GM20000 (cell line): ENCODE data around the gene RIPK4.

Experiments
- DNase-seq: peaks from one replicate; pipeline ENCODE4 v3.0.0; 2012; ENCODE audit warnings: low spot score
- TF ChIP-seq, protein P1 (sequence below): IDR thresholded peaks from 2 replicates; pipeline ENCODE4 v1.5.1; 2012; ENCODE audit warnings: mild to moderate bottlenecking, control low read depth; ENCODE audit errors: extremely low read depth, missing control alignments

RIPK4 gene

DNA sequence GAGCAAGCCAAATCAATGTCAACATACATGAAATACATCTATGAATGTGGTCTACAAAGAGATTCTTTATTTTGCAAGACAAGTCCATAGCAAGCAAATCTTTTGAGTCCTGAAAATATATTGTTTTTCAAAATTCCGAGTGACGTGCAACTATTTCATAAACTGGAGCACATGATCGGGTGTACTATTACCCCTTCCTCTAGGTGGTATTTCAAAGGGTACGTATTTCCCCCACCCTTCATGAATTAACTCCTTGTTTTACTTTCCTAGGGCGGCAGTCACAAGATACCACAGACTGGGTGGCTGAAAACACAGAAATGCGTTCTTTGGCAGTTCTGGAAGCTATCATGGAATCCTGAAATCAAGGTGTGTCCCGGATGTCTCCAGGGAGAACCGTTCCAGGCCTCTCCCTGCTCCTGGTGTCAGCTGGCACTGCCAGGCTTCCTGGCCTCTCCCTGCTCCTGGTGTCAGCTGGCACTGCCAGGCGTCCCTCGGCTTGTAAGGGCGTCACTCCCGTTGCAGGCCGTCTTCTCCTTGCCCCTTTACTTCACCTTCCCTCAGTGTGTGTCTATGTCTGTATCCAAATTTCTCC, 55.3 kb downstream of the RIPK4 start:
- DNase-seq: no peak
- TF ChIP-seq, protein P1, sequence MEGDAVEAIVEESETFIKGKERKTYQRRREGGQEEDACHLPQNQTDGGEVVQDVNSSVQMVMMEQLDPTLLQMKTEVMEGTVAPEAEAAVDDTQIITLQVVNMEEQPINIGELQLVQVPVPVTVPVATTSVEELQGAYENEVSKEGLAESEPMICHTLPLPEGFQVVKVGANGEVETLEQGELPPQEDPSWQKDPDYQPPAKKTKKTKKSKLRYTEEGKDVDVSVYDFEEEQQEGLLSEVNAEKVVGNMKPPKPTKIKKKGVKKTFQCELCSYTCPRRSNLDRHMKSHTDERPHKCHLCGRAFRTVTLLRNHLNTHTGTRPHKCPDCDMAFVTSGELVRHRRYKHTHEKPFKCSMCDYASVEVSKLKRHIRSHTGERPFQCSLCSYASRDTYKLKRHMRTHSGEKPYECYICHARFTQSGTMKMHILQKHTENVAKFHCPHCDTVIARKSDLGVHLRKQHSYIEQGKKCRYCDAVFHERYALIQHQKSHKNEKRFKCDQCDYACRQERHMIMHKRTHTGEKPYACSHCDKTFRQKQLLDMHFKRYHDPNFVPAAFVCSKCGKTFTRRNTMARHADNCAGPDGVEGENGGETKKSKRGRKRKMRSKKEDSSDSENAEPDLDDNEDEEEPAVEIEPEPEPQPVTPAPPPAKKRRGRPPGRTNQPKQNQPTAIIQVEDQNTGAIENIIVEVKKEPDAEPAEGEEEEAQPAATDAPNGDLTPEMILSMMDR: no peak

DNA sequence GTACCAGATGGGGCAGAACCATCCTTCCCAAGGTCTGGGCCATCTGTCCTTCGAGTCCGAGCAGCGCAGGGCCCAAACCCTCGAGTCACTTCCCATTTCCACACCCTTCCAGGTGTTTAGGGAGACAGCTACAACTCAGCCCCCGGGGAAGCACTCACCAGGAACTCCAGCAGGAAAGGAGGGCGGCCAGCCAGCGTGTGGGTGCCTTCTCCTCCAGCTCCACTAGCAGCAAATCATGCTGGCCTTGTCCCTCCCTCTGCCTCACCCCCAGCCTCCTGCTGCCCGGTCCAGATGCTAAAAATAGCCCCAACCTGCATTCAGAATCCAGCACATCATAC, 56.1 kb downstream of the RIPK4 start:
- TF ChIP-seq, protein P1: no peak
- DNase-seq: no peak

DNA sequence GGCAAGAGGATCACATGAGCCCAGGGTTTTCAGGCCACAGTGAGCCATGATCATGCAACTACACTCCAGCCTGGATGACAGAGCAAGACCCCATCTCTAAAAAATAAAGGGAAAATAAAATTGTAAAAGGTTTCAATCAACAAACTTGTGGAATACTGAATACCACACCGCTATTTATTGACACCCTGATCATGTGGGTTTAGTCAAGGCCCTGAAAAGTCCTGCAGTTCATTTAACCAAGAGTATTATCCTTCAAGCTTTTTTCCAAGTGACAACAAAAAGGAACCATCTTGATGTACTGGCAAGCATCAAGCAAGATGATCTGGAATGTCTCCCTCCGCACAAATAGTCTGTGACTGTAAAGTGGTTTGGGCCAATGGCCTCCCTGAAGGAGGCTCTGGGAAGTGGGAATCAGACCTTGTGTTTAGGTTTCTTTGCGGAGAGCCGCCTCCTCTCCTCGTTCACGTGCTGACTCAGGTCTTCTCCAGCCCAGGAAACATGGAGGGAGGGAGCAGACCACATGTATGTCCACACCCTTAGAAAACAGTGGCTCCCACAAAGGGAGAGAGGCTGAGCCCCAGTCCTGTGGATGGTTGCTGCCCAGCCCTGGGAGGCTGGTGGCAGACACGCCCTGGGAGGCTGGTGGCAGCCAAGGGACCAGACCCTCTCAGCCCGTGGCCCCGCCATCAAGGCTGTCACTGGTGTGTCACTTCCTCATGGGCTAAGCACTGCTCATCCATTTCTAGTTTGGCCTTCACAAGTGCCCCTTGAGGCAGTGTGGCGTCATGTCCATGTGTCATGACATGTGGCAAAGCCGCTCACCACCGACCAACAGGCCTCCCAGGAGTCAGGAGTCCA, 56.7 kb downstream of the RIPK4 start:
- no peak for DNase-seq
- TF ChIP-seq, protein P1: no peak

GRCh38 chr21:41709166-41709565, 57.7 kb downstream of the RIPK4 start:
- no peak for DNase-seq
- TF ChIP-seq, protein P1: no peak

DNA sequence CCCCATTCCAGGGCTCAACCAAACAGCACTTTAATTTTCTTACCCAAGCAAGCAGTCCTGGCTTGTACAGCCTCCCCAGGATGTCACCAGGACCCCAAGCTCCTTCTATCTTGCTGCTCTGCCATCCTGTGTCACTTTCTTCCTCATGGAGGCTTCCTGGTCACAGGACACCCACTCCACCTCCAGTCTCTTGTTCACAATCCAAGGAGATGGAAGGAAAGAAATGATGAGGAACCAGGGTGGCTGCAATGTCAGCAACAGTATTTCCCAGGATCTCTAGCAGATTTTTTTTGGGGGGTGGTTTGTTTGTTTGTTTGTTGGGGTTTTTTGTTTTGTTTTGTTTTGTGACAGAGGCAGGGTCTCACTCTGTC, 58.9 kb downstream of the RIPK4 start:
- TF ChIP-seq, protein P1: no peak
- no peak for DNase-seq

- no peak for DNase-seq
- TF ChIP-seq, protein P1: no peak
Observed at GRCh38 chr21:41707231-41707959, 59.5 kb downstream of the RIPK4 start.

GRCh38 chr21:41706678-41707077, 60.2 kb downstream of the RIPK4 start:
- TF ChIP-seq, protein P1: no peak
- DNase-seq: no peak
